Endothelial cell of umbilical vein (primary cell): ENCODE results near the gene HSPD1. TPM values are rescaled to one million over a fixed set of nuclear protein-coding genes. Genes with fewer than 3 reads are reported as not detected.
A peak's percentile ranks its signal among the peaks of the same experiment; 100 is the strongest.

ENCODE experiments used
- BruUV-seq: library from RNA; stranded (reverse); fragments of 400-500 nt; replicated peaks from 2 replicates; lab custom pipeline; 2021; lab: Mats Ljungman, UMichigan
- CTCF ChIA-PET: fragments of 300-600, 350-600 bp; sonication (Branson Sonifier 250); formaldehyde crosslinking; loops from one replicate; lab custom pipeline; 2021; ENCODE audit warnings: antibody characterized with exemption, inconsistent platforms; lab: Charles Lee
- POLR2A ChIA-PET: fragments of 300-600, 350-600 bp; sonication (Branson Sonifier 250); formaldehyde crosslinking; loops from one replicate; lab custom pipeline; 2021; ENCODE audit warnings: antibody characterized with exemption, inconsistent platforms; lab: Charles Lee
- DNase-seq: peaks from one replicate; pipeline ENCODE4 v3.0.0-alpha.2; 2011; ENCODE audit warnings: low read depth, low spot score
- FAIRE-seq: peaks from 2 replicates; lab custom pipeline; 2011; peaks lifted over from hg19 to GRCh38; lab: Jason Lieb, UNC
- H2AFZ ChIP-seq: 2 replicates; pipeline ENCODE4 v1.6.0; 2012; ENCODE audit warnings: low read depth, low read length, control low read depth, inconsistent platforms
- H3K27ac ChIP-seq: 2 replicates; pipeline ENCODE4 v1.5.1; 2011; ENCODE audit warnings: low read depth, mild to moderate bottlenecking, control low read depth, low read length, moderate library complexity; ENCODE audit not compliant: insufficient read depth
- H3K27me3 ChIP-seq, 2 experiments: 2 replicates each; pipeline versions ENCODE4 v1.6.0 to v1.6.1; 2011; ENCODE audit warnings: low read length in 2 of 2, mixed read lengths in 1 of 2; ENCODE audit not compliant: control insufficient read depth in 2 of 2, insufficient read depth in 2 of 2
- H3K36me3 ChIP-seq, 2 experiments: 2 replicates in 1 of 2; 3 replicates in 1 of 2; pipeline ENCODE4 v1.5.1; 2011; ENCODE audit warnings: low read length in 2 of 2, mild to moderate bottlenecking in 1 of 2, moderate library complexity in 1 of 2; ENCODE audit not compliant: control insufficient read depth in 2 of 2, insufficient read depth in 2 of 2; ENCODE audit errors: extremely low read depth in 1 of 2
- H3K4me1 ChIP-seq: 3 replicates; pipeline ENCODE4 v1.5.1; 2011; ENCODE audit warnings: mild to moderate bottlenecking, low read length; ENCODE audit not compliant: control insufficient read depth, insufficient read depth; ENCODE audit errors: extremely low read depth
- H3K4me2 ChIP-seq: 2 replicates; pipeline ENCODE4 v1.6.1; 2011; ENCODE audit warnings: low read length, control low read depth, mixed read lengths; ENCODE audit not compliant: insufficient read depth
- H3K4me3 ChIP-seq, 3 experiments: fragments of 200-600 bp in 1 of 3; sonication (generic), shearing (Covaris generic) in 1 of 3; replicated peaks in 1 of 3; 2 replicates each; pipeline ENCODE4 v1.5.1; 2011 to 2016; ENCODE audit warnings: control low read depth in 3 of 3, low read length in 3 of 3, mild to moderate bottlenecking in 2 of 3, inconsistent platforms in 1 of 3, low read depth in 1 of 3, moderate library complexity in 1 of 3; ENCODE audit not compliant: insufficient read depth in 1 of 3
- H3K79me2 ChIP-seq: 2 replicates; pipeline ENCODE4 v1.6.0; 2012; ENCODE audit warnings: low read length, inconsistent platforms; ENCODE audit not compliant: control insufficient read depth, insufficient read depth
- H3K9ac ChIP-seq: replicated peaks from 2 replicates; pipeline ENCODE3; 2011; ENCODE audit warnings: low read length, control low read depth; ENCODE audit not compliant: insufficient read depth; ENCODE audit errors: extremely low read depth
- H3K9me1 ChIP-seq: replicated peaks from 3 replicates; pipeline ENCODE4 v1.6.0; 2011; ENCODE audit warnings: mild to moderate bottlenecking, low read length; ENCODE audit not compliant: control insufficient read depth, insufficient read depth; ENCODE audit errors: extremely low read depth
- H3K9me3 ChIP-seq: replicated peaks from 2 replicates; pipeline ENCODE4 v1.5.1; 2012; ENCODE audit warnings: low read length, inconsistent platforms; ENCODE audit not compliant: control insufficient read depth, insufficient read depth
- H4K20me1 ChIP-seq: replicated peaks from 2 replicates; pipeline ENCODE3; 2011; ENCODE audit warnings: mild to moderate bottlenecking, low read length; ENCODE audit not compliant: control insufficient read depth, insufficient read depth; ENCODE audit errors: extremely low read depth
- CTCF ChIP-seq, 2 donors: IDR thresholded peaks; 1 replicate in 1 of 2; 2 replicates in 1 of 2; pipeline ENCODE4 v1.5.1; 2011; ENCODE audit warnings: low read length in 2 of 2, mild to moderate bottlenecking in 2 of 2, moderate library complexity in 2 of 2, control low read depth in 1 of 2, inconsistent platforms in 1 of 2, low read depth in 1 of 2; ENCODE audit not compliant: insufficient read depth in 1 of 2; ENCODE audit errors: extremely low read depth in 1 of 2
- EZH2 ChIP-seq: IDR thresholded peaks from 2 replicates; pipeline ENCODE4 v1.6.1; 2012; ENCODE audit warnings: borderline replicate concordance, low read depth, mild to moderate bottlenecking, moderate library complexity, low read length, inconsistent platforms; ENCODE audit not compliant: severe bottlenecking
- FOS ChIP-seq: IDR thresholded peaks from 2 replicates; pipeline ENCODE4 v1.6.1; 2011; ENCODE audit warnings: mild to moderate bottlenecking, low read length, moderate library complexity, borderline replicate concordance; ENCODE audit not compliant: insufficient read depth
- GATA2 ChIP-seq: IDR thresholded peaks from 2 replicates; pipeline ENCODE4 v1.7.0; 2011; ENCODE audit warnings: low read depth, mild to moderate bottlenecking, moderate library complexity, mixed read lengths, low read length; ENCODE audit not compliant: insufficient read length, insufficient read depth
- JUN ChIP-seq: IDR thresholded peaks from 2 replicates; pipeline ENCODE4 v1.6.1; 2011; ENCODE audit warnings: borderline replicate concordance, low read depth; ENCODE audit not compliant: insufficient read length, insufficient read depth
- MAX ChIP-seq: IDR thresholded peaks from 2 replicates; pipeline ENCODE4 v1.6.1; 2011; ENCODE audit not compliant: insufficient read depth, insufficient read length
- MYC ChIP-seq: IDR thresholded peaks from one replicate; pipeline ENCODE4 v1.6.1; 2011; ENCODE audit warnings: mild to moderate bottlenecking, low read depth, low read length
- POLR2A ChIP-seq: IDR thresholded peaks from 2 replicates; pipeline ENCODE4 v1.6.1; 2012; ENCODE audit warnings: low read depth, mild to moderate bottlenecking, control low read depth, low read length
- POLR2AphosphoS5 ChIP-seq: IDR thresholded peaks from 2 replicates; pipeline ENCODE4 v1.6.1; 2012; ENCODE audit warnings: low read depth, mild to moderate bottlenecking, control low read depth, low read length, moderate library complexity; ENCODE audit not compliant: insufficient read depth
- dilution Hi-C: fragments of 300-500 bp; cut with MboI; formaldehyde crosslinking; loops from one replicate; pipeline ENCODE4 v1.15.0; 2019; ENCODE audit warnings: low sequenced_read_pairs; ENCODE audit not compliant: extremely low pct_ligation_motif_present
- intact Hi-C: fragments of 100-400 bp; cut with micrococcal nuclease; formaldehyde crosslinking; loops from one replicate; pipeline ENCODE4 v1.10.0; 2022
- polyA plus RNA-seq, 4 experiments: library from polyadenylated mRNA; depleted of rRNA in 3 of 4; stranded (reverse) in 3 of 4; unstranded in 1 of 4; fragments of >200 nt; gene quantifications; 2 replicates each; pipeline versions ENCODE4 v1.2.1 to v1.2.3, GENCODE V29; 2011 to 2012; ENCODE audit warnings: missing spikeins in 1 of 4
- total RNA-seq: library from RNA; stranded (reverse); gene quantifications from 2 replicates; pipeline ENCODE4 v1.2.3, GENCODE V29; 2021

HSPD1 gene
- total and polyA plus RNA-seq, 2 donors (not counting 3 experiments of a cell fraction or from before 2014, with no cell fraction given) = 73.2 to 337 TPM

- Histone ChIP-seq H3K36me3 (peaks cover 0 to 3% of the 10 kb centered on the region in 2 experiments), H3K9ac (no peak overlapping the region), H3K4me1 (peaks cover 14% of the 10 kb centered on the region), H4K20me1 (peaks cover 2% of the 10 kb centered on the region), H3K9me1 (no peaks in the 10 kb centered on the region), H3K4me2 (peak overlapping the region; percentile 98), H3K9me3 (no peaks in the 10 kb centered on the region), H3K79me2 (peaks cover 52% of the 10 kb centered on the region), H3K27ac (no peak overlapping the region), H2AFZ (no peak overlapping the region), H3K27me3 (no peaks in the 10 kb centered on the region), H3K4me3 (peak overlapping the region in 1 of 3 experiments; percentile 95)
- POLR2A ChIA-PET = no interaction called here
- CTCF ChIA-PET = no interaction called here
- intact Hi-C loops (no loop called here), dilution Hi-C loops (no loop called here)
- FAIRE-seq (no peak), DNase-seq (no peak)
- BruUV-seq = no TSS peak
- TF ChIP-seq CTCF (IDR thresholded peaks at IDR 0.05; ENCODE audit: extremely low read depth in 1 of 2, insufficient read depth in 1 of 2, low read depth in 1 of 2, low read length in 2 of 2) (no peak), POLR2A (no peak), FOS (no peak), GATA2 (no peak), MAX (no peak), POLR2AphosphoS5 (no peak), MYC (no peak), JUN (no peak), EZH2 (no peak)
Observed at GRCh38 chr2:197454923-197455322, 44.7 kb downstream of the HSPD1 start.
